ENCODE measurements around the gene BLACAT1. TPM values are rescaled to one million over a fixed set of nuclear protein-coding genes. Genes with fewer than 3 reads are reported as not detected.
"Not testable (repeated sequence)": the region's sequence is repeated elsewhere in the genome, so short reads cannot be mapped to it uniquely, and the experiment has no call there.

Gene BLACAT1
- polyA plus RNA-seq, 4 donors: 1.6 to 4.1 (median 2.4) TPM

GRCh38 chr1:205421798-205422197 lies 34.0 kb downstream of the BLACAT1 start, which contains the start of gene LEMD1:
TSS of gene LEMD1 (minus strand) at chr1:205422056. CDS start at chr1:205420536, 1,520 bp downstream.
- DNase-seq (ENCODE audit: low read depth in 4 of 4, low spot score in 2 of 4): no peak

DNA sequence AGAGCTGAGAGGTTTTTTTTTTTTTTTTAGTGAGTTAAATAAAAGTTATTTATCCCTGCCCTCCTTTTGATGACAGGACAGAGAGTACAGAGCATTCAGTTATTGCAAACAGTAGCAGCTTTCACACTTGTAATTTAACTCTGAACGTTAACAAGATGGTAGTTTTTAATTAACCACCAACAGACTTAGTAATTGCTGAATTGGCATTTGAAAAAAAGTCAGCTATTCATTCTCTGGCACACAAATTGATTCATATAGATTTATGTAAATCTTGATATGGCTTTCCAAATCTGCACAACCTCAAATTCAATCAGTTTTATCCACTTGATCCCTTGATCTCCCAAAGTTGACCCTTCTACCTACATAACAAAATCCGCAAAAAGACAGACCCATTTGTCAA lies 34.9 kb downstream of the BLACAT1 start:
- DNase-seq (ENCODE audit: low read depth in 4 of 4, low spot score in 2 of 4): no peak

DNA sequence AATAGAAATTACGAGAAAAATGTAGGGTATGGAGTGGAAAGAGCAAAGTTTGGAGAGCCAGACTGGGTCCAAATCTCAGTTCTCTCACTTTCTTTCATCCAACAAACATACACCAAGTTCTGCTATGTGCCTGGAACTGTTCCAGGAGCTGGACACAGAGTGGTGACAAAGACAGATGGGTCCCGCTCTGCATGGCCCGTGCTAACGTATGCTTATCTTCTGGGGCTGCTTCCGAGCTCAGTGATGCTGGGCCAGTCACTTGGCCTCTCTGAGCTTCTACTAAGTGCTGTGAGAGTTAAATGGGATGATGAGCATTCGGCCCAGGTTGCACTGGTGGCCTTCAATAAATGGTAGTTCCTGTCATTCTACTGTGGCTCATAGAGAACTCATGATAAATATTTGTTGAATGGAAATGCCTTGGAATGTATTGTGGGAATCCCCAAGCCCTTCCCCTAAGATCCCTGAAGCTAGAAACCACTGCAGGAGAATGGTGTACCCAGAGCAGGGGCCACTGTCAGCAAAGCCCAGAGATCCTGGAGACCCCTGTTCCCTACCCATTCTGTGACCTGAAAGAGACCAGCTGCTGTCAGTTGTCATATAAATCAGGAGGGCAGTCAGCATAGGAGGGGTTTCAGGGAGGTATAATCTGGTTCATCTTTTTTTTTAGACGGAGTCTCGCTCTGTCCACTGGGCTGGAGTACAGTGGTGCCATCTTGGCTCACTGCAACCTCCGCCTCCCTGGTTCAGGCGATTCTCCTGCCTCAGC lies 37.8 kb downstream of the BLACAT1 start:
- no peak for DNase-seq (ENCODE audit: low read depth in 4 of 4, low spot score in 2 of 4)

DNA sequence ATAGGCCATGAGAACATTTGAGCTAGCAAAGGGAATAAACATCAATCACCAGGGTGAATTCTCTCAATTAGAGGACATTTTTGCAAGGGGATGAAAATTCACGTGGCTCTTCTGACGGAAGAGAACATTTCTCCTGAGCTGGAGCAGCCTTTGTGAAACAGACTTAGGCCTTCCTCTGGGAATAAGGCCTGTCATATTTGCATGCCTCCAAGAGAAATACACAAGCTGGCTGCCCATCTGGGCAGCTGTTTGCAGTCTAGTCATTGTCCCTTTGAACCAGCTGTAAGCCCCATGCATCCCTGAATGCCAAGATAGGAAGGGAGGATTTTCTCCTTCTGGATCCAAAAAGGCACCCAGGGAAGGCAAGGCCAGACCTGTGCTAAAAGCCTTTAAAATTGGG lies 39.5 kb downstream of the BLACAT1 start:
- DNase-seq (ENCODE audit: low read depth in 4 of 4, low spot score in 2 of 4): no peak

DNA sequence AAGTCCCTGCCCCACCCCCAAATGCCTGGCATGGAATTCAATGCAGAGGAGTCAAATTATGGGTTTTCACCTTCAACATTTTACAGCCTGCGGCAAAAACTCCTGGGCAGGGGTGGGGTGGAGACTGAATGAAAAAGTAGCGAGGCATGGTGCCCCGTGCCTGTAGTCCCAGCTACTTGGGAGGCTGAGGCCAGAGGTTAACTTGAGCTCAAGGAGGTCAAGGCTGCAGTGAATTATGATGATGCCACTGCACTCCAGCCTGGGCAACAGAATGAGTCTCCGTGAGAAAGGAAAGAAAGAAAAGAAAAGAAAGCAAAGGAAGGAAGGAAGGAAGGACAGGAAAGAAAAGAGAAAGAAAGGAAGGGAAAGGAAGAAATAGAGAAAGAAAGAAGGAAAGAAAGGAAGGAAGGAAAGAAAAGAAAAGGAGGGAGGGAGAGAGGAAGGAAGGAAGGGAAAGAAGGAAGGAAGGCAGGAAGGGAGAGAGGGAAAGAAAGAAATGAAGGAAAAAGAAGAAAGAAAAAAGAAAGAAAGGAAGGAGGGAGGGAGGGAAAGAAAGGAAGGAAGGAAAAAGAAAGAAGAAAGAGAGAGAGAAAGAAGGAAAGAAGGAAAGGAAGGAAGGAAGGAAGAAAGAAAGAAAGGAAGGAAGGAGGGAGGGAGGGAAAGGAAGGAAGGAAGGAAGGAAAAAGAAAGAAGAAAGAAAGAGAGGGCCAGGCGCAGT lies 45.1 kb downstream of the BLACAT1 start:
- DNase-seq (ENCODE audit: low read depth in 4 of 4, low spot score in 2 of 4): no peak

DNA sequence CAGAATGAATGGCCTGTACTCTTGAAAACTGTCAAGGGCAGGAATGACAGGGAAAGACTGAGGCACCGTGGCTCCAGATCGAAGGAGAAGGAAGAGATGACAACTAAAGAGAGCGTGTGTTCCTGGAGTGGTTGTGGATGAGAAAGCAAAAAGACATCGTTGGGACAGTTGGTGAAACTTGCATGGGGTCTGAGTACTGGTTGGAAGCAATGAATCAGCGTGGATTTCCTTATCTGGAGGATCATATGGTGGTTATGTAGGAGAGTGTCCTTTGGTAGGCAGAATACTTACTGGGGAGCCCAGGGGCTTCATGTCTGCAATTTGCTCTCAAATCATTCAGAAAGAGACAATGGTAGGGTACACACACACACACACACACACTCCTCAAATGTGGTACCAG lies 47.9 kb downstream of the BLACAT1 start:
- no peak for DNase-seq (ENCODE audit: low read depth in 4 of 4, low spot score in 2 of 4)

DNA sequence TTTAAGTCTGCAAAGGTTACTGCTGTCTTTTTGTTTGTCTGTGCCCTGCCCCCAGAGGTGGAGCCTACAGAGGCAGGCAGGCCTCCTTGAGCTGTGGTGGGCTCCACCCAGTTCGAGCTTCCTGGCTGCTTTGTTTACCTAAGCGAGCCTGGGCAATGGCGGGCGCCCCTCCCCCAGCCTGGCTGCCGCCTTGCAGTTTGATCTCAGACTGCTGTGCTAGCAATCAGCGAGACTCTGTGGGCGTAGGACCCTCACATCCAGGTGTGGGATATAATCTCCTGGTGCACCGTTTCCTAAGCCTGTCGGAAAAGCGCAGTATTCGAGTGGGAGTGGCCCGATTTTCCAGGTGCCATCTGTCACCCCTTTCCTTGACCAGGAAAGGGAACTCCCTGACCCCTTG lies 49.6 kb downstream of the BLACAT1 start:
- DNase-seq (ENCODE audit: low read depth in 4 of 4, low spot score in 2 of 4): not testable (repeated sequence)

Other genes starting within 250 kb of the BLACAT1 start
- 10 to 100 TPM; 16.3 to 19.9 (median 18.8) TPM for gene DSTYK, start 244.3 kb downstream of the BLACAT1 start, polyA plus RNA-seq (ENCODE audit: insufficient read length in 4 of 4)
- gene TMCC2, start 228.1 kb downstream of the BLACAT1 start, polyA plus RNA-seq (ENCODE audit: insufficient read length in 4 of 4): 1 to 10 TPM; 7.5 to 9.9 (median 7.9) TPM
- 10 to 100 TPM in 3 of 4 donors, 1 to 10 TPM in 1; 7.3 to 12.2 (median 10.7) TPM for gene NUAK2, start 134.3 kb downstream of the BLACAT1 start, polyA plus RNA-seq (ENCODE audit: insufficient read length in 4 of 4)
- gene KLHDC8A, start 99.1 kb downstream of the BLACAT1 start, polyA plus RNA-seq (ENCODE audit: insufficient read length in 4 of 4): 1 to 10 TPM; 1.5 to 2.2 (median 2.1) TPM
- gene LEMD1, start 34.0 kb downstream of the BLACAT1 start, polyA plus RNA-seq (ENCODE audit: insufficient read length in 4 of 4): 1 to 10 TPM; 1.7 to 3.8 (median 3.0) TPM
- gene CDK18, start 48.6 kb upstream of the BLACAT1 start, polyA plus RNA-seq (ENCODE audit: insufficient read length in 4 of 4): 10 to 100 TPM; 18.9 to 39.5 (median 29.7) TPM
- 10 to 100 TPM; 13.7 to 26.0 (median 18.0) TPM for gene ELK4, start 176.0 kb upstream of the BLACAT1 start, polyA plus RNA-seq (ENCODE audit: insufficient read length in 4 of 4)
- 10 to 100 TPM in 1 of 4 donors, 1 to 10 TPM in 3; 8.2 to 11.1 (median 8.7) TPM for gene SLC45A3, start 224.5 kb upstream of the BLACAT1 start, polyA plus RNA-seq (ENCODE audit: insufficient read length in 4 of 4)

Data from left renal cortex interstitium (tissue), 4 donors.